Gastroesophageal sphincter (tissue), 3 donors: Measurements from ENCODE around the gene CTNNA1.

Experiments used
- EP300 ChIP-seq: sonication (generic); formaldehyde crosslinking; IDR thresholded peaks from one replicate; pipeline ENCODE4 v1.6.1; 2017; ENCODE audit warnings: antibody characterized with exemption, mild to moderate bottlenecking
- POLR2AphosphoS5 ChIP-seq: sonication (generic); formaldehyde crosslinking; IDR thresholded peaks from one replicate; pipeline ENCODE4 v1.6.1; 2017; ENCODE audit warnings: antibody characterized with exemption
- TF ChIP-seq, protein P1 (sequence below), 4 experiments: fragments of 200-600 bp in 2 of 4; fragments of 450-650 bp in 2 of 4; sonication (generic) in 1 of 4; IDR thresholded peaks; one replicate each; pipeline ENCODE4 v1.5.1; 2017 to 2019; ENCODE audit warnings: antibody characterized with exemption in 4 of 4, mild to moderate bottlenecking in 2 of 4, moderate library complexity in 2 of 4

DNA sequence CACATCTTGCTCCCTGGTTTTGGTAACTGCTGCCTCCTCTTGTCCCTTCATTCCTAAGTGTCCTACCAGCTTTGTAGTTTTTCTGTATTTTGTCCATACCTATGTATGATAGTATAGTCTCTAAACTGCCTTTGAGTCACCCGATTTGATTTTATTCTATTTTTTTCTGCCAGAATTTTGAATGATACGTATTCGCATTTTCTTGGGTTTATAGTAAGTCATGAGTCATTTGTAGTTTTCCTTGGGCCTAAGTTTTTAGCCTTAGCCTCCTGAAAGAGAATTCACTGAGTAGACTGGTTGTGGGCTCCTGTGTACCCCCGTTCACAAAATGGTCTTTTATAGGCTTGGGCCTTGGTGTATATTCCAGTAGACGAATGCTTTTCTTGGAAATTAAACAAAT is 62.3 kb downstream of the CTNNA1 start:
- no peak for TF ChIP-seq EP300
- TF ChIP-seq POLR2AphosphoS5 = no peak
- TF ChIP-seq, protein P1, sequence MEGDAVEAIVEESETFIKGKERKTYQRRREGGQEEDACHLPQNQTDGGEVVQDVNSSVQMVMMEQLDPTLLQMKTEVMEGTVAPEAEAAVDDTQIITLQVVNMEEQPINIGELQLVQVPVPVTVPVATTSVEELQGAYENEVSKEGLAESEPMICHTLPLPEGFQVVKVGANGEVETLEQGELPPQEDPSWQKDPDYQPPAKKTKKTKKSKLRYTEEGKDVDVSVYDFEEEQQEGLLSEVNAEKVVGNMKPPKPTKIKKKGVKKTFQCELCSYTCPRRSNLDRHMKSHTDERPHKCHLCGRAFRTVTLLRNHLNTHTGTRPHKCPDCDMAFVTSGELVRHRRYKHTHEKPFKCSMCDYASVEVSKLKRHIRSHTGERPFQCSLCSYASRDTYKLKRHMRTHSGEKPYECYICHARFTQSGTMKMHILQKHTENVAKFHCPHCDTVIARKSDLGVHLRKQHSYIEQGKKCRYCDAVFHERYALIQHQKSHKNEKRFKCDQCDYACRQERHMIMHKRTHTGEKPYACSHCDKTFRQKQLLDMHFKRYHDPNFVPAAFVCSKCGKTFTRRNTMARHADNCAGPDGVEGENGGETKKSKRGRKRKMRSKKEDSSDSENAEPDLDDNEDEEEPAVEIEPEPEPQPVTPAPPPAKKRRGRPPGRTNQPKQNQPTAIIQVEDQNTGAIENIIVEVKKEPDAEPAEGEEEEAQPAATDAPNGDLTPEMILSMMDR (IDR thresholded peaks at IDR 0.05) = no peak
